GM03348 (cell line): Measurements from ENCODE around the gene CYB5D1.
A peak's percentile ranks its signal among the peaks of the same experiment; 100 is the strongest.

ENCODE experiments used
- DNase-seq: peaks from one replicate; pipeline ENCODE4 v3.0.0; 2012; ENCODE audit warnings: low spot score

The CYB5D1 gene

DNA sequence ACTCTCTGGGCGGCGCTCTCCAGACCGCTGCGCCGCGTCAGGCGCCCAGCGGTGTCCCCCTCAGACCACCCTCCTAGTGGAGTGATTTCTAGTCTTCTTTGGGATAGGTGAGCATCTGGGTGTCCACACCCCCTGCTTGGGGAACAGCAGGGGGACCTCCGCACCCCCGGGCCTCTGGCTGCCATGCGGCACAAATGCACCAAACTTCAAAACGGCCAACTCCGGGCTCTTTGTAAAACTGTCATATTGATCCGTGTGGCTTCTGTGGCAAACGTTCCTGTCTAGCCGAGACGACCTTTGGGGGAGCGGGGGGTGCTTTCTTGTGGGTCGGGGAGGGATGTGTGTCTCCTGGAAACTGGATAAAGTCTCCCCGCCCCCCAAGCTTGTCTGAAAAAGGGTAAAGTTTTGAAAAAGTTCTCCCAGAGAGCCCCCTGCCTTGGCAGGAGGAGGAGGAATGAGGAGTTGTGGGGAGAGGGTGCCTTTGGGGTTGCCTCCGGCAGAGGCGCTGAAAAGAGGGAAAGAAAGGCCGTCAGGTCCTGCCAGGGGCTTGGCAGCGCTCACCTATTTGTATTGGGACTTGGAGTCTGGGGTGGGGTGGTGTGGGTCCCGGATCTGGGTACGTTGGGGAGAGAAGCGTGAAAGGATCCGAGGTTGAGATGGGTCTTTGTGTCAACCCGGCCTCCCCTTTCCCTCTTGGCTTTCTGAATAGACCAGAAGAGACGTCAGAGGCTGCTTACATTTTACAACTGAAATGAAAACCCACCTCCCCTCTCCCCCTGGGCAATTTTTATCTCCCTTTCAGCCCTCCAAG, 28.6 kb downstream of the CYB5D1 start:
- DNase-seq, result peak; percentile 50

- no peak for DNase-seq
Measured at GRCh38 chr17:7887038-7887481, 29.3 kb downstream of the CYB5D1 start.

GRCh38 chr17:7887482-7888183, 29.8 kb downstream of the CYB5D1 start:
- peak; percentile 97 for DNase-seq

- DNase-seq, result peak; percentile 27
Measured at GRCh38 chr17:7888184-7888920, 30.5 kb downstream of the CYB5D1 start, which contains the start of gene CHD3. TSS of gene CHD3 (plus strand) at chr17:7888789. CDS start at chr17:7889001, 212 bp downstream.

- peak; percentile 93 for DNase-seq
Measured at GRCh38 chr17:7889166-7889955, 31.6 kb downstream of the CYB5D1 start.

GRCh38 chr17:7893187-7893880, 35.5 kb downstream of the CYB5D1 start:
- DNase-seq, result no peak

GRCh38 chr17:7894226-7894625, 36.4 kb downstream of the CYB5D1 start:
- no peak for DNase-seq

GRCh38 chr17:7894866-7895265, 37.1 kb downstream of the CYB5D1 start:
- DNase-seq, result no peak

DNA sequence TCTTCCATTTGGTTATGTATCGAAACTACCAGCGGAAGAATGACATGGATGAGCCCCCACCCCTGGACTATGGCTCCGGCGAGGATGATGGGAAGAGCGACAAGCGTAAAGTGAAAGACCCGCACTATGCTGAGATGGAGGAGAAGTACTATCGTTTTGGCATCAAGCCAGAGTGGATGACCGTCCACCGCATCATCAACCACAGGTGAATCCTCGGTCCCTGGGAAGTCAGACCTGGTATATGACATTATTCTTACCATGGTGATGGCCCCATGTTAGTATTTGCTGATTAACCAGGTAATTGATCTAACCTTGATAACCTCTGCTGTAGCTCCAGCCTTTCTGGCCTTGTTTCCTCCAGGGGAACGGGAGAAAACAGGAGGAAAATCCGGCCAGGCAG, 39.3 kb downstream of the CYB5D1 start:
- DNase-seq, result no peak

GRCh38 chr17:7897773-7898172, 40.0 kb downstream of the CYB5D1 start:
- peak; percentile 62 for DNase-seq

- DNase-seq, result no peak
Measured at GRCh38 chr17:7903154-7904103, 45.6 kb downstream of the CYB5D1 start.

- DNase-seq, result no peak
Measured at GRCh38 chr17:7909089-7909488, 51.3 kb downstream of the CYB5D1 start.

- no peak for DNase-seq
Measured at GRCh38 chr17:7910281-7910680, 52.5 kb downstream of the CYB5D1 start.

DNA sequence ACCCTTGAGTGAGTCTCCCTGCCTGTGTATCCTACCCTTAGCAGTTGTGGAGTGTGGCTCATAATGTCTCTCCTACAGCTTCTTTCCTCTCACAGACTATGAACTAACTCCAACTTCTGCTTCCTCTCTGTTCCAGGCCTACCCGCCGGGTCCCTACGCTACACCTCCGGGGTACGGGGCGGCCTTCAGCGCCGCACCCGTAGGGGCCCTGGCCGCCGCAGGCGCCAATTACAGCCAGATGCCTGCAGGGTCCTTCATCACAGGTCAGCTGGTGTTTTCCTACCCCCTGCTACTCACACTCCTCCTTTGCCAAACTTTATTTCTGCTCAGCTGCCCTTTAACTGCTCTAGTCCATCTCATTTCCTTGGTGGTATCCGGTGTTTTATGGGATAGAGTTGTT, 52.9 kb downstream of the CYB5D1 start:
- DNase-seq, result no peak

- DNase-seq, result no peak
Measured at GRCh38 chr17:7911116-7911515, 53.3 kb downstream of the CYB5D1 start.
